ENCODE measurements around the gene NTSR1.

NTSR1 gene

GRCh38 chr20:62708591-62709536 is at the start of gene NTSR1:
Gene NTSR1 (plus strand): TSS chr20:62708836. CDS start chr20:62709208, 372 bp downstream.
- no peak for DNase-seq

GRCh38 chr20:62659488-62660239 is 49.0 kb upstream of the NTSR1 start:
- no peak for DNase-seq

DNA sequence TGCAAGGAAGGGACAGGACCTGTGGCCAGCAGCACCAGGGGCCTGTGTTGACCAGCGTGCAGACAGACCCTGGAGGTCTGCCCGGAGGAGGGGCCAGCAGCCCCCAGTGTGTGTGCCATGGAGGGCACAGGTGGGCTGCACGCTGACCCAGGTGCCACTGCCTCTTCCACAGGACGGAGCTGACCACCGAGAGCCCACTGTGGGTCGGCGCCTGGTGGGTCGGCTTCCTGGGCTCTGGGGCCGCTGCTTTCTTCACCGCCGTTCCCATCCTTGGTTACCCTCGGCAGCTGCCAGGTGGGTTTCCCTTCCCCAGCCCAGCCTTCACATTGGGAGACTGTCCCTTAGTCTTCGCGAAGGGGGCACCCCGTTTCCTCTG is 48.4 kb upstream of the NTSR1 start:
- DNase-seq = no peak

- no peak for DNase-seq
Measured at GRCh38 chr20:62660768-62661167, 47.9 kb upstream of the NTSR1 start.

GRCh38 chr20:62661647-62662046 is 47.0 kb upstream of the NTSR1 start:
- no peak for DNase-seq

GRCh38 chr20:62662422-62662821 is 46.2 kb upstream of the NTSR1 start:
- no peak for DNase-seq

DNA sequence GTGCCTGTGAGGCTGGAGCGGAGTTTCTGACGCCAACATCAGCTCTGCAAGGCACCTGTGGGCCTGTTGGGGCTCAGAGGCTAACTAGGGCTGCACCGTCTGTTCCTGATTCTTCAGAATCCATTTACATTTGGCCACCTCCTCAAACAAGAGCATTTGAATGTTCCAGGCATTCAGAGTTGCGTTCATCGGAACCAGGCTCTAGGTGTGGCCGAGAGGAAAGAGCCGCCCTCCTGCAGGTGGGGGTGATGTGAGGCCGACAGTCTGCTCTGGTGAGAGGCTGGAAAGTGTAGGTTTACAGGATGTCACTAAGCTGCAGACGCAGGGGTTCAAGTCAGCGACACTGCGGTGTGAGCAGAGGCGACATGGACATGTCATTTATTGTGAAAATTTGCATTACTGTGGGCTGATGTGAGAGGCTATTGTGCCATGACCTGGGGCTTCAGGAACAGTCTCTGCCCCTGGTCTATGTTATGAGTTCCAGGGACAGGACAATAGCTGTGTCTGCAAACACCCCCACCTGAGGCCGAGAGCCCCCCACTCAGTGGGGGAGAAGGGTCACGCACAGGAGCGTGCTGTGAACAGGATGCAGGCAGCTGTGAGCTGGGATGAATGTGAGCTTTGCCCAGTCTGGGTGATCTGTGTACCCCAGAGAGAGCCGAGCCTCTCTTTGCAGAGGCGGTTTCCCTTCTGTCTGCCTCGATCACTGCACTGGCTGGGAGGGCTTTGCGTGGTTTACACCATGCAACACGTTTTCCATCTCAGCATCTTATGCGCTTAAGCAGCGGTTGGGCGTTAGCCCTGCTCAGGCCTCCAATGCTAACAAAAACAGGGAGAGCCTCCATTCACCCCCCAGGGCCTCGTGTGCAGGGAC is 45.3 kb upstream of the NTSR1 start:
- DNase-seq = no peak

- no peak for DNase-seq
Measured at GRCh38 chr20:62664019-62664971, 44.3 kb upstream of the NTSR1 start.

DNA sequence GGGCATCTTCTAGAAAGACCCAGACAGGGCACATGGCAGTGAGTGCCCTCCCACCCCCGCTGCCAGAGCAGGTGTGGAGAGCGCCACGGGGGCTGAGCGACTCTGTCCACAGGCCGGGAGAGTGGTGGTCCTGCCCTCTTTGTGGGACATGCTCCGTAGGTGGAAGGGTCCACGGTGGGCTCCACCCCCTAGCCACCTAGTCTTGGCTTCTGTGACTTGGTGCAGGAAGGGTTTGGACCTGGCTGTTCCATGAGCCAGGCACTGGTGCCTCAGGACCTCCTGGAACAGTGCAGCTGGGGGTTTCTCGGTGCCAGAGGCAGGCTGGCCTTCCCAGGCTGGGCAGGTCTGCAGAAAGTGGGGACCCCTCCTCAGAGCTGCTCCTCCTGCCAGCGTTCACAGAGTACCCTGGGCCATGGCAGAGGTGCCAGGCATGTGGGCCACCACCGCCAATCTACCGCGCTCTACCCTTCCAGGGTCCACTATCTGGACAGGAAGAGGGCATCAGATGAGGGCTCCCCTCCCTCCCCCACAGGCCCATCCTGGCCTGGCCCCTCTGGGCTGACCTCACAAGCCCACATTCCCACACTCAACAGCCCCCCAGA is 43.4 kb upstream of the NTSR1 start:
- no peak for DNase-seq

- no peak for DNase-seq
Measured at GRCh38 chr20:62665826-62666735, 42.6 kb upstream of the NTSR1 start.

GRCh38 chr20:62666736-62667529 is 41.7 kb upstream of the NTSR1 start:
- peak; percentile 13 for DNase-seq

GRCh38 chr20:62667530-62668440 is 40.9 kb upstream of the NTSR1 start:
- DNase-seq = no peak

GRCh38 chr20:62668441-62669027 is 40.1 kb upstream of the NTSR1 start:
- DNase-seq = peak; percentile 78

- DNase-seq = no peak
Measured at GRCh38 chr20:62669249-62669648, 39.4 kb upstream of the NTSR1 start.

DNA sequence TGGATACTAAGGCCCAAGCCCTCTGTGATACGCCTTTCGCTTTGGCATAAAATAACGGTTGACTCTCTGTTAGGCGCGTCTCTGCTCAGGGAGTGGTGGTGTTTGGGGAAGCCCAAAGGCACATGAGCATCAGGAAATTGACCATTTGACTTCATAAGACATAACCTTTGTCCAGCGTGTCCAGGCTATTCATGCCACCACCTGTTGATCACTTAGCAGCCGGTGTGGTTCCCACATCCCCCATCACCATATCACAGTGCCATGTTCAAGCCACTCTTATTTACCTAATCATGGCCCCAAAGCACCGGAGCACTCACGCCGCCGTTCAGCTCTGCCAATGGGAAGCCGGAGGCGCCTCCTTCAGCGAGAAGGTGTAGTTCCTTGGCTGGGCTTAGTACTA is 38.5 kb upstream of the NTSR1 start:
- no peak for DNase-seq

GRCh38 chr20:62670998-62671397 is 37.6 kb upstream of the NTSR1 start:
- DNase-seq = no peak

DNA sequence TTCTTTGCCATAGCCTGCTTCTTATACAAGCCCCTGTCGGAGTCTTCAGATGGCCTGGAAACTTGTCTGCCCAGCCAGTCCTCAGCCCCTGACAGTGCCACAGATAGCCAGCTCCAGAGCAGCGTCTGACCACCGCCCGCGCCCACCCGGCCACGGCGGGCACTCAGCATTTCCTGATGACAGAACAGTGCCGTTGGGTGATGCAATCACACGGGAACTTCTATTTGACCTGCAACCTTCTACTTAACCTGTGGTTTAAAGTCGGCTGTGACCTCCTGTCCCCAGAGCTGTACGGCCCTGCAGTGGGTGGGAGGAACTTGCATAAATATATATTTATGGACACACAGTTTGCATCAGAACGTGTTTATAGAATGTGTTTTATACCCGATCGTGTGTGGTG is 36.9 kb upstream of the NTSR1 start:
- no peak for DNase-seq

DNA sequence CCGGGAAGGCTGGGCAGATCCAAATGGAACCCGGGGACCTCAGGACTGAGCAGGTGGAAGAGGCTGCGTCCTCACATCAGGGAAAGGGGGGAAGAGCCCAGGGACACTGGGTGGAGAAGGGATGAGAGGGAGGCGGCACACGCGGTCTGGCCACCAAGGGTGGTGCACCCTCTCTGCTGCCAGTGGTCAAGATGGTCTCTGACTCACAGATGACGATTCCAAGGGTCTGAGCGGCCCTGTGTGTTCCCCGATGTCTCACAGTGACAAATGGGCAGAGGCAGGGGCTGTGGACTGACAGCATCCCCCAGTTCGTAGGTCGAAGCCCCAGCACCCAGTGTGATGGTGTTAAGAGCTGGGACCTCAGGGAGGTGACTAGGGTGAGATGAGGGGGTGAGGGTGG is 34.3 kb upstream of the NTSR1 start:
- no peak for DNase-seq

All from midbrain (tissue), 1 donor.